Neural cell (in vitro differentiated cells): ENCODE measurements around the gene BCAS4. TPM values are rescaled to one million over a fixed set of nuclear protein-coding genes. Genes with fewer than 3 reads are reported as not detected.

Source experiments
- H2AFZ ChIP-seq: fragments of 200-600, 300-800 bp; sonication (generic), shearing (Covaris generic); 2 replicates; pipeline ENCODE4 v1.6.0; 2014; ENCODE audit warnings: low read depth, mild to moderate bottlenecking, antibody characterized with exemption, low read length, moderate library complexity
- H3F3A ChIP-seq: fragments of 200-600 bp; shearing (Covaris generic); 2 replicates; pipeline ENCODE4 v1.6.1; 2016; ENCODE audit warnings: mild to moderate bottlenecking, moderate library complexity, mixed read lengths, antibody characterized with exemption, low read length; ENCODE audit not compliant: insufficient read depth, poor library complexity, severe bottlenecking
- H3K27ac ChIP-seq: fragments of 200-600, 300-800 bp; sonication (generic), shearing (Covaris generic); 2 replicates; pipeline ENCODE4 v1.5.1; 2014; ENCODE audit warnings: mild to moderate bottlenecking, low read length, moderate library complexity
- H3K27me3 ChIP-seq: fragments of 300-800, 200-600 bp; sonication (generic), shearing (Covaris generic); 2 replicates; pipeline ENCODE4 v1.6.0; 2014; ENCODE audit warnings: mild to moderate bottlenecking, low read depth, low read length, moderate library complexity; ENCODE audit not compliant: insufficient read depth
- H3K36me3 ChIP-seq: fragments of 300-800, 200-600 bp; sonication (generic), shearing (Covaris generic); 2 replicates; pipeline ENCODE4 v1.5.1; 2014; ENCODE audit warnings: mild to moderate bottlenecking, antibody characterized with exemption, low read length, moderate library complexity; ENCODE audit not compliant: insufficient read depth
- H3K4me2 ChIP-seq: fragments of 300-800, 200-600 bp; sonication (generic), shearing (Covaris generic); 2 replicates; pipeline ENCODE4 v1.6.0; 2014; ENCODE audit warnings: mild to moderate bottlenecking, low read length
- H3K4me3 ChIP-seq: fragments of 300-800, 200-600 bp; sonication (generic), shearing (Covaris generic); 2 replicates; pipeline ENCODE4 v1.5.1; 2014; ENCODE audit warnings: mild to moderate bottlenecking, low read length, moderate library complexity
- H3K79me2 ChIP-seq: fragments of 200-600 bp; shearing (Covaris generic); replicated peaks from 2 replicates; pipeline ENCODE4 v1.6.0; 2014; ENCODE audit warnings: mild to moderate bottlenecking, low read length, moderate library complexity; ENCODE audit not compliant: insufficient read depth
- H3K9ac ChIP-seq: fragments of 300-800, 200-600 bp; sonication (generic), shearing (Covaris generic); 2 replicates; pipeline ENCODE4 v1.6.1; 2016; ENCODE audit warnings: mild to moderate bottlenecking, low read length, mixed read lengths
- H3K9me2 ChIP-seq: fragments of 200-600 bp; shearing (Covaris generic); 2 replicates; pipeline ENCODE4 v1.6.1; 2016; ENCODE audit warnings: mild to moderate bottlenecking, low read length, mixed read lengths; ENCODE audit not compliant: insufficient read depth
- H3K9me3 ChIP-seq: fragments of 200-600, 300-800 bp; sonication (generic), shearing (Covaris generic); 2 replicates; pipeline ENCODE4 v1.6.1; 2016; ENCODE audit warnings: mild to moderate bottlenecking, mixed run types, low read length, moderate library complexity, mixed read lengths
- H4K20me1 ChIP-seq: fragments of 200-600 bp; shearing (Covaris generic); 2 replicates; pipeline ENCODE4 v1.6.1; 2016; ENCODE audit warnings: mild to moderate bottlenecking, mixed run types; ENCODE audit not compliant: insufficient read depth
- EP300 ChIP-seq: fragments of 450-650 bp; conservative IDR thresholded peaks from 2 replicates; pipeline ENCODE4 v1.6.1; 2014; ENCODE audit warnings: antibody characterized with exemption, mild to moderate bottlenecking, moderate library complexity; ENCODE audit not compliant: poor library complexity, severe bottlenecking
- EZH2 ChIP-seq: fragments of 200-600, 300-800 bp; shearing (Covaris generic), sonication (generic); IDR thresholded peaks from 2 replicates; pipeline ENCODE4 v1.6.1; 2014; ENCODE audit warnings: antibody characterized with exemption, low read length, borderline replicate concordance, mild to moderate bottlenecking; ENCODE audit not compliant: insufficient read depth, poor library complexity, severe bottlenecking
- MXI1 ChIP-seq: fragments of 450-650 bp; conservative IDR thresholded peaks from 2 replicates; pipeline ENCODE4 v1.6.1; 2014; ENCODE audit warnings: antibody characterized with exemption, mild to moderate bottlenecking; ENCODE audit not compliant: poor library complexity, severe bottlenecking
- POLR2AphosphoS5 ChIP-seq: IDR thresholded peaks from 2 replicates; pipeline ENCODE4 v1.6.1; 2012
- RAD21 ChIP-seq: fragments of 450-650 bp; conservative IDR thresholded peaks from 2 replicates; pipeline ENCODE4 v1.6.1; 2014; ENCODE audit warnings: antibody characterized with exemption, mild to moderate bottlenecking, moderate library complexity
- SMC3 ChIP-seq: fragments of 450-650 bp; conservative IDR thresholded peaks from 2 replicates; pipeline ENCODE4 v1.6.1; 2014; ENCODE audit warnings: antibody characterized with exemption, mild to moderate bottlenecking, moderate library complexity; ENCODE audit not compliant: poor library complexity
- TAF1 ChIP-seq: IDR thresholded peaks from 2 replicates; pipeline ENCODE4 v1.6.1; 2012; ENCODE audit warnings: low read depth
- polyA plus RNA-seq: library from polyadenylated mRNA; depleted of rRNA; stranded (reverse); fragments of >200 nt; gene quantifications from 2 replicates; pipeline ENCODE4 v1.2.3, GENCODE V29; 2014
- TF ChIP-seq, protein P1 (sequence below): fragments of 450-650 bp; IDR thresholded peaks from 2 replicates; pipeline ENCODE4 v1.5.1; 2014; ENCODE audit warnings: antibody characterized with exemption, mild to moderate bottlenecking, moderate library complexity; ENCODE audit not compliant: poor library complexity, severe bottlenecking
- TF ChIP-seq, protein P2 (sequence below): IDR thresholded peaks from 2 replicates; pipeline ENCODE4 v1.6.1; 2012; ENCODE audit warnings: borderline replicate concordance

Gene BCAS4
- polyA plus RNA-seq, 1 donor from 2014 or later = 24.6 TPM

DNA sequence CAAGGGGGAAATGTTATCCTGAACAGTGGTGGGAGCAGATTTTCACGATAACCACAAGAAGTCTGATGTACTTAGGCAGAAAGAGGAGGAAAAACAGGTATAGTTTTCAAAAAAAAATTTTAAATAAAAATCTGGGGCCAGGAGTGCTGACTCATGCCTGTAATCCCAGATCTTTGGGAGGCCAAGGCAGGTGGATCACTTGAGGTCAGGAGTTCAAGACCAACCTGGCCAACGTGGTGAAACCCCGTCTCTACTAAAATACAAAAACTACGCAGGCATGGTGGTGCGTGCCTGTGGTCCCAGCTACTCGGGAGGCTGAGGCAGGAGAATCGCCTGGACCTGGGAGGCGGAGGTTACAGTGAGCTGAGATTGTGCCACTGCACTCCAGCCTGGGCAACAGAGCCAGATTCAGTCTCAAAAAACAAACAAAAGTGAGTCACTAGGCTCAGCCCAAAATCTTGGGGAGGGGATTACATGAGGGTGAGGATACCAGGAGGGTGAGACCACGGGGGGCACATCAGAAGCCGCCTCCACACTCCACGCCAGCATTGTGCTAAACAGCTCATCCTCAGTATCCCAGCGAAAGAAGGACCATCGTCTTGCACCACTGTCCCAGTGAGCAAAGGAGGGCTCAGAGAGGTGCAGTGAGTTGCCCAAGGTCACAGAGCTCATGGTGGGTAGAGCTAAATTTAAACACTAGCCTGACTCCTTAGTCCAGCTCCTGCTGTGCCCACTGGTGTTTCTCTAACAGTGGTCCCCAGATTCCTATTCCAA, 33.7 kb downstream of the BCAS4 start:
- TF ChIP-seq EP300 = no peak
- no peak for TF ChIP-seq SMC3
- no peak for TF ChIP-seq RAD21
- no peak for TF ChIP-seq TAF1
- TF ChIP-seq, protein P1, sequence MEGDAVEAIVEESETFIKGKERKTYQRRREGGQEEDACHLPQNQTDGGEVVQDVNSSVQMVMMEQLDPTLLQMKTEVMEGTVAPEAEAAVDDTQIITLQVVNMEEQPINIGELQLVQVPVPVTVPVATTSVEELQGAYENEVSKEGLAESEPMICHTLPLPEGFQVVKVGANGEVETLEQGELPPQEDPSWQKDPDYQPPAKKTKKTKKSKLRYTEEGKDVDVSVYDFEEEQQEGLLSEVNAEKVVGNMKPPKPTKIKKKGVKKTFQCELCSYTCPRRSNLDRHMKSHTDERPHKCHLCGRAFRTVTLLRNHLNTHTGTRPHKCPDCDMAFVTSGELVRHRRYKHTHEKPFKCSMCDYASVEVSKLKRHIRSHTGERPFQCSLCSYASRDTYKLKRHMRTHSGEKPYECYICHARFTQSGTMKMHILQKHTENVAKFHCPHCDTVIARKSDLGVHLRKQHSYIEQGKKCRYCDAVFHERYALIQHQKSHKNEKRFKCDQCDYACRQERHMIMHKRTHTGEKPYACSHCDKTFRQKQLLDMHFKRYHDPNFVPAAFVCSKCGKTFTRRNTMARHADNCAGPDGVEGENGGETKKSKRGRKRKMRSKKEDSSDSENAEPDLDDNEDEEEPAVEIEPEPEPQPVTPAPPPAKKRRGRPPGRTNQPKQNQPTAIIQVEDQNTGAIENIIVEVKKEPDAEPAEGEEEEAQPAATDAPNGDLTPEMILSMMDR = no peak
- TF ChIP-seq POLR2AphosphoS5 = no peak
- TF ChIP-seq EZH2 = no peak
- TF ChIP-seq MXI1 = no peak
- TF ChIP-seq, protein P2, sequence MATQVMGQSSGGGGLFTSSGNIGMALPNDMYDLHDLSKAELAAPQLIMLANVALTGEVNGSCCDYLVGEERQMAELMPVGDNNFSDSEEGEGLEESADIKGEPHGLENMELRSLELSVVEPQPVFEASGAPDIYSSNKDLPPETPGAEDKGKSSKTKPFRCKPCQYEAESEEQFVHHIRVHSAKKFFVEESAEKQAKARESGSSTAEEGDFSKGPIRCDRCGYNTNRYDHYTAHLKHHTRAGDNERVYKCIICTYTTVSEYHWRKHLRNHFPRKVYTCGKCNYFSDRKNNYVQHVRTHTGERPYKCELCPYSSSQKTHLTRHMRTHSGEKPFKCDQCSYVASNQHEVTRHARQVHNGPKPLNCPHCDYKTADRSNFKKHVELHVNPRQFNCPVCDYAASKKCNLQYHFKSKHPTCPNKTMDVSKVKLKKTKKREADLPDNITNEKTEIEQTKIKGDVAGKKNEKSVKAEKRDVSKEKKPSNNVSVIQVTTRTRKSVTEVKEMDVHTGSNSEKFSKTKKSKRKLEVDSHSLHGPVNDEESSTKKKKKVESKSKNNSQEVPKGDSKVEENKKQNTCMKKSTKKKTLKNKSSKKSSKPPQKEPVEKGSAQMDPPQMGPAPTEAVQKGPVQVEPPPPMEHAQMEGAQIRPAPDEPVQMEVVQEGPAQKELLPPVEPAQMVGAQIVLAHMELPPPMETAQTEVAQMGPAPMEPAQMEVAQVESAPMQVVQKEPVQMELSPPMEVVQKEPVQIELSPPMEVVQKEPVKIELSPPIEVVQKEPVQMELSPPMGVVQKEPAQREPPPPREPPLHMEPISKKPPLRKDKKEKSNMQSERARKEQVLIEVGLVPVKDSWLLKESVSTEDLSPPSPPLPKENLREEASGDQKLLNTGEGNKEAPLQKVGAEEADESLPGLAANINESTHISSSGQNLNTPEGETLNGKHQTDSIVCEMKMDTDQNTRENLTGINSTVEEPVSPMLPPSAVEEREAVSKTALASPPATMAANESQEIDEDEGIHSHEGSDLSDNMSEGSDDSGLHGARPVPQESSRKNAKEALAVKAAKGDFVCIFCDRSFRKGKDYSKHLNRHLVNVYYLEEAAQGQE = no peak
- H3F3A ChIP-seq = no peaks in the 10 kb centered on the region

DNA sequence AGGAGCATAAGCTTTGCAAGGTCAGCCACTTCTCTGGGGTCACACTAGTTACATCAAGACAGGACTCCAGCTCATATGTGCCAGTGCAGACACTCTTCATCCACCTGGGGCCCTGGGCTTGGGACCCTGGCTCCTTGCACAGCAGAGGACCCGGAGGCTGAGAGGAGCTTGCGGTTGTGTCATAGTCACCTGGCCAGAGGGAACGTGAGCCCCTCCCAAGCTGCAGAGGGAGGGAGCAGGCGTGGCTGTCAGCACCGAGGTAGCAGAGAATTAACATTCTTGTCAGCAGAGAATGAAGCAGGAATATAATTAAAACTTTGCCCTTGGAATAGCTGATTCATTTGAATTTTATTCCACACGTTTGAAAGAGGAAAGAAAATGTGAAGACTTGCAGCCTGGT, 36.8 kb downstream of the BCAS4 start:
- Histone ChIP-seq H3K36me3 (no peaks in the 10 kb centered on the region), H3K9me3 (no peaks in the 10 kb centered on the region), H3K27ac (no peak overlapping the region), H3K4me2 (no peak overlapping the region), H3K9me2 (no peaks in the 10 kb centered on the region), H3K9ac (no peak overlapping the region), H3K79me2 (no peaks in the 10 kb centered on the region), H3F3A (no peaks in the 10 kb centered on the region), H3K27me3 (no peaks in the 10 kb centered on the region), H2AFZ (no peak overlapping the region), H4K20me1 (no peaks in the 10 kb centered on the region), H3K4me3 (no peak overlapping the region)
- TF ChIP-seq TAF1 (no peak), RAD21 (no peak), EP300 (no peak), POLR2AphosphoS5 (no peak)

More for the DNA sequence above, 33.7 kb downstream of the BCAS4 start:
- Histone ChIP-seq H3K36me3 (no peaks in the 10 kb centered on the region), H3K4me2 (no peak overlapping the region), H3K9me3 (no peaks in the 10 kb centered on the region), H3K4me3 (no peak overlapping the region), H3K9ac (no peak overlapping the region), H3K27ac (no peak overlapping the region), H3K9me2 (no peaks in the 10 kb centered on the region), H4K20me1 (no peaks in the 10 kb centered on the region), H3K27me3 (no peaks in the 10 kb centered on the region), H2AFZ (no peak overlapping the region), H3K79me2 (no peaks in the 10 kb centered on the region)
